ENCODE data around the gene PROK2. TPM values are rescaled to one million over a fixed set of nuclear protein-coding genes. Genes with fewer than 3 reads are reported as not detected.

PROK2 gene
- total RNA-seq, 4 donors from 2014 or later = 1.1 to 1.3 TPM; not detected in 2

GRCh38 chr3:71760140-71760539 lies 24.8 kb downstream of the PROK2 start:
- Histone ChIP-seq H3K27me3 (peaks cover 26% of the 10 kb centered on the region), H3K36me3 (no peaks in the 10 kb centered on the region), H3K4me1 (peaks cover 0 to 6% (median 0%) of the 10 kb centered on the region in 3 donors), H3K27ac (no peak overlapping the region), H3K9me3 (no peaks in the 10 kb centered on the region), H3K4me3 (no peak overlapping the region)
- WGBS, 2 donors (ENCODE audit: low coverage in 1 of 2) = no CpG with 5 or more reads among the region's 1 CpG
- ATAC-seq = no peak
- TF ChIP-seq CTCF (IDR thresholded peaks at IDR 0.05) (no peak), POLR2A (IDR thresholded peaks at IDR 0.05) (no peak), EP300 (IDR thresholded peaks at IDR 0.05) (no peak), POLR2AphosphoS5 (IDR thresholded peaks at IDR 0.05) (no peak)

GRCh38 chr3:71759401-71759800 lies 25.5 kb downstream of the PROK2 start:
- 69 to 89% methylated on average over 5 of the region's 5 CpGs for WGBS, 2 donors (ENCODE audit: low coverage in 1 of 2)
- Histone ChIP-seq H3K4me3 (no peak overlapping the region), H3K9me3 (no peaks in the 10 kb centered on the region), H3K4me1 (peaks cover 0 to 13% (median 0%) of the 10 kb centered on the region in 3 donors), H3K27me3 (peaks cover 31% of the 10 kb centered on the region), H3K27ac (no peak overlapping the region), H3K36me3 (no peaks in the 10 kb centered on the region)
- TF ChIP-seq EP300 (IDR thresholded peaks at IDR 0.05) (no peak), POLR2AphosphoS5 (IDR thresholded peaks at IDR 0.05) (no peak), POLR2A (IDR thresholded peaks at IDR 0.05) (no peak), CTCF (IDR thresholded peaks at IDR 0.05) (no peak)
- ATAC-seq = no peak

- Histone ChIP-seq H3K9me3 (no peaks in the 10 kb centered on the region), H3K27me3 (peaks cover 38% of the 10 kb centered on the region), H3K27ac (no peak overlapping the region), H3K36me3 (no peaks in the 10 kb centered on the region), H3K4me3 (no peak overlapping the region), H3K4me1 (peaks cover 0 to 22% (median 0%) of the 10 kb centered on the region in 3 donors)
- 94% methylated on average over 2 of the region's 2 CpGs for WGBS, 2 donors (ENCODE audit: low coverage in 1 of 2)
- no peak for ATAC-seq
- TF ChIP-seq EP300 (IDR thresholded peaks at IDR 0.05) (no peak), POLR2AphosphoS5 (IDR thresholded peaks at IDR 0.05) (no peak), POLR2A (IDR thresholded peaks at IDR 0.05) (no peak), CTCF (IDR thresholded peaks at IDR 0.05) (no peak)
These were observed 26.9 kb downstream of the PROK2 start for GRCh38 chr3:71758091-71758490.

GRCh38 chr3:71754610-71755253 lies 30.2 kb downstream of the PROK2 start:
- no peaks in the 10 kb centered on the region for H3K36me3 ChIP-seq
- WGBS, 2 donors (ENCODE audit: low coverage in 1 of 2) = 61% methylated on average over 3 of the region's 65 CpGs; no CpG with 5 or more reads in 1 of the 2 donors
- peaks cover 0 to 27% (median 0%) of the 10 kb centered on the region in 3 donors for H3K4me1 ChIP-seq
- H3K4me3 ChIP-seq = peak overlapping the region; percentile 30 to 65
- peaks cover 26% of the 10 kb centered on the region for H3K27me3 ChIP-seq
- TF ChIP-seq CTCF (IDR thresholded peaks at IDR 0.05) (no peak), POLR2A (IDR thresholded peaks at IDR 0.05) (no peak)
- peak; percentile 17 for ATAC-seq
- H3K9me3 ChIP-seq = no peaks in the 10 kb centered on the region
- H3K27ac ChIP-seq = peak overlapping the region in 1 of 4 donors; percentile 44

Measured in gastroesophageal sphincter (tissue), 4 donors.